GM03348 (cell line): ENCODE results near the gene LIMS2.

ENCODE experiments used
- DNase-seq: peaks from one replicate; pipeline ENCODE4 v3.0.0; 2012; ENCODE audit warnings: low spot score

The LIMS2 gene

GRCh38 chr2:127619203-127619590 is 56.1 kb downstream of the LIMS2 start:
- no peak for DNase-seq

GRCh38 chr2:127618551-127619202 is 56.7 kb downstream of the LIMS2 start:
- DNase-seq: no peak

GRCh38 chr2:127615511-127616166 is 59.7 kb downstream of the LIMS2 start:
- DNase-seq: no peak

- DNase-seq: peak; percentile 84
Measured at GRCh38 chr2:127614731-127615130, 60.6 kb downstream of the LIMS2 start.

- no peak for DNase-seq
Measured at GRCh38 chr2:127614246-127614645, 61.1 kb downstream of the LIMS2 start.

- no peak for DNase-seq
Measured at GRCh38 chr2:127612111-127612822, 63.1 kb downstream of the LIMS2 start.

GRCh38 chr2:127611076-127611925 is 64.0 kb downstream of the LIMS2 start:
- DNase-seq: no peak

GRCh38 chr2:127610561-127610960 is 64.8 kb downstream of the LIMS2 start:
- DNase-seq: no peak

- no peak for DNase-seq
Measured at GRCh38 chr2:127609818-127610217, 65.5 kb downstream of the LIMS2 start.

- DNase-seq: no peak
Measured at GRCh38 chr2:127609031-127609751, 66.1 kb downstream of the LIMS2 start.

- no peak for DNase-seq
Measured at GRCh38 chr2:127608061-127609030, 67.0 kb downstream of the LIMS2 start.

- no peak for DNase-seq
Measured at GRCh38 chr2:127607399-127607908, 67.9 kb downstream of the LIMS2 start.

GRCh38 chr2:127606625-127607398 is 68.5 kb downstream of the LIMS2 start:
- no peak for DNase-seq

- no peak for DNase-seq
Measured at GRCh38 chr2:127605691-127606263, 69.6 kb downstream of the LIMS2 start.

GRCh38 chr2:127604986-127605385 is 70.3 kb downstream of the LIMS2 start:
- no peak for DNase-seq

- no peak for DNase-seq
Measured at GRCh38 chr2:127599211-127599610, 76.1 kb downstream of the LIMS2 start.

GRCh38 chr2:127598711-127599110 is 76.6 kb downstream of the LIMS2 start:
- no peak for DNase-seq

- no peak for DNase-seq
Measured at GRCh38 chr2:127597984-127598380, 77.3 kb downstream of the LIMS2 start.
